Posterior cingulate gyrus (tissue), 11 donors: Measurements from ENCODE around the gene RIIAD1.

Source experiments
- DNase-seq, 10 donors: peaks; one replicate each; pipeline versions ENCODE4 v3.0.0 to v3.0.0-alpha.2; 2020 to 2021; ENCODE audit warnings: mixed read lengths in 3 of 10
- intact Hi-C: fragments of 100-400 bp; cut with DNase I; formaldehyde crosslinking; loops from one replicate; pipeline ENCODE4 v1.15.1; 2023

Gene RIIAD1

DNA sequence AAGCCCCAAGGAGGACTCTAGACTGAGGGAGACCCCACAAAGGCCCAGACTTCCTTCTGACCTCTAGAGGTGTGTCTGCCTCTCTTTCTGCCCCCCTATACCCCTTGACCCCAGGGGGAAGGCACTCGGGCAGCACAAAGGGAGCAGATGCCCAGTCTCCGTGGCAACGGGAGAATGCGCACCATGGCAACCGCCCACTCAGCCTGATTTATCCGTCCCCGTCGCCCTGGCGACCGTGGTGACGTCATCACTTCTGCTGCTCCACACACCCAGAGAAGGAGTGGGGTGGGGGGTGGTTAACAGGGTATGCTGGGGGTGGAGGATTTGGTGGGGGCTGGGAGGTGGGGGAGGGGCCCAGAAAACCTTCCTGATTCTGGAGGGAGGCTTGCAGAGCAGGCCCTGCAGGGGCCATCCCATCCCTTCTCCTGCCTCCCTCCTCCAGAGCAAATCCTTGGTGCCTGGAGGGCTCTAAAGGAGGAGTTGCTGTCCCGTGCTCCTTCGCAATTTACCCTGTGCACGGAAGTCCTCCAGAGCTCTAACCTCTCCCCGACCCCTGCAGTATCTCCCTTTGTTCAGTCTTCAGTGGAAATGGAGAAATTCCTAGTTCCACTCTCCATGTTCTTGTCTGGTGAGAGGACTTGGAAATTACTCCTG lies 11.0 kb upstream of the RIIAD1 start:
- intact Hi-C loops = no loop called here
- peak; percentile 59 to 98 (median 92) for DNase-seq

GRCh38 chr1:151711044-151711800 lies 10.1 kb upstream of the RIIAD1 start:
- intact Hi-C loops = no loop called here
- DNase-seq = peak in 8 of 10 donors; percentile 50 to 94 (median 66)

- intact Hi-C loops = no loop called here
These were observed 9.4 kb upstream of the RIIAD1 start for GRCh38 chr1:151711951-151712350.

DNA sequence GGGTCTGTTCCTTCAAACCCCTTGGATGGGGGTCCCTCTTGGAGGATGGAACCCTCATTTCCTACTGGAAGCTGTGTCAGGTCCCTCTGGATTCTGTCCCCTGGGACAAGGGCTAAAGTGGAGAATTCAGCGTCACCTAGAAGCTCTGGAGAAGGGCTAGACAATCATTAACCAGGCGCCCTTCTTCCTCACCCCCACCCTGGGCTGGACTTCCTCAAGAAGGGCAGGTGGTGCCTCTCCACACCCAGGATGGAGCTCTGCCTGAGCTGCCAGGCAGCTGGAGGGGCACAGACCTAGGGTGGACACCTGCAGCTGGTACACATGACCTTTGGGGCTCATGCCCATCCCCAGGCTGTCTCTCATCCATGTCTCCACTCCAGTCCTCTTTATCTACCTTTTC lies 8.3 kb upstream of the RIIAD1 start:
- DNase-seq = no peak

More at GRCh38 chr1:151711951-151712350, 9.4 kb upstream of the RIIAD1 start:
- no peak for DNase-seq

DNA sequence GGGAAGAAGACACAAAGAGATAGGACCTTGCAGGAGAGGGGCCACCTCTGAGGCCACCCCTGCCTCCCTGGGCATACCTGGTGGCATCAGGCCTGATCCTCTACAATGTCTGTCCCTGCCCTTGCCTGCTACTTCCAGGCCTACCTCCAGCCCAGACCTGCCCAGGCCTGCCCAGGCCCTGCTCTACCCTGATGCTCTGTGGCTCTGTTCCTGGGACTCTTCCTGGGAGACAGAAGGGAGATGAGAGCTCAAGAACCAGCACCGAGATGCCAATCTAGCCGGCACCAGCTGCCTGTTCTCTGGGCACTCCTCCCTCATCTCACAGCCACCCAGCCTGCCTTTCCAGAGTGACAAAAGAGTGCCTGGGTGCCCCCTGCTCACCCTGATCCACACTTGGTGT lies 7.4 kb upstream of the RIIAD1 start:
- intact Hi-C loops = no loop called here
- DNase-seq = peak in 2 of 10 donors; percentile 77 to 84

More for the DNA sequence above, 8.3 kb upstream of the RIIAD1 start:
- intact Hi-C loops = no loop called here

DNA sequence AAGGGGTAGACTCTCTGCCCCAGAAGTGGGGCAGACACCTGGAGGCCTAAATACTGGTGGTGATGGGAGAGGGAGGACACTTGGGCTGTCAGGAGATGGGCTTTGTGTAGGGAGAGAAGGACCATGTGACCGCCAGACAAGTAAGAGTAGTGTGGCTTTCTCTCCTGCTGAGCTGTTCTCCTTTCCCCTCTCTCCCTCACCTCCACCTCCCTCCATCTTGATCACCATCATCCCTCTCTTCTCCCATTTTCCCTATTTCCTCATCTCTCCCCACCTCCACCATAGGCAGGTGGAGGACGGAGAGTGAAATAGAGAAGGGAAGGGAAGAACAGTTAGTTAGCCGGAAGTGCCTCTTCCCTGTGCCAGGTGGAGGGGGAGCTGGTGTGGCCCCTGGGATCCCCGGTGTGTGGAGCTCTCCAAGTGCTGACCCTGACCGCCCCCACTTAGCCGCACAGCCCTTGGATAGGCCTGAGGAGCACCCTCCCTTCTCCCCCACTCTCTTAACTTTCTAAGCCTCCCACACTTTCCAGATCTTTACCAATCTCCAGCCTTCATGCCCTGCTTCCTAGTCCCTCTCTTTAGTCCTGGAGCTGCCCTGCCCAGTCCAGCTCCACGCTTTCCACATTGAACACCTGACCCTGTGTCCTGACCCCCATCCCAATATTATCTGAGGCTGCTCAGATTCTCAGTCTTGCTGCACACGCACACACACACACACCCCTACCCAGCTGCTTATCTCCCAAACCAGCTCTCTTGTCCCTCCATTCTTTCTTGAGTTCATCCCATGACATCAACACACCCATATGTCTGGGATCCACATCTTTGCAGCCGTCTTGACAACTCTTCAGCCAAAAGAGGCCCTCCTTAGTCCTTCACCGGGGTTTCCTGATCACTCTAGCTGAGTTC lies 6.2 kb upstream of the RIIAD1 start:
- intact Hi-C loops = no loop called here
- DNase-seq = peak in 2 of 10 donors; percentile 31 to 52

DNA sequence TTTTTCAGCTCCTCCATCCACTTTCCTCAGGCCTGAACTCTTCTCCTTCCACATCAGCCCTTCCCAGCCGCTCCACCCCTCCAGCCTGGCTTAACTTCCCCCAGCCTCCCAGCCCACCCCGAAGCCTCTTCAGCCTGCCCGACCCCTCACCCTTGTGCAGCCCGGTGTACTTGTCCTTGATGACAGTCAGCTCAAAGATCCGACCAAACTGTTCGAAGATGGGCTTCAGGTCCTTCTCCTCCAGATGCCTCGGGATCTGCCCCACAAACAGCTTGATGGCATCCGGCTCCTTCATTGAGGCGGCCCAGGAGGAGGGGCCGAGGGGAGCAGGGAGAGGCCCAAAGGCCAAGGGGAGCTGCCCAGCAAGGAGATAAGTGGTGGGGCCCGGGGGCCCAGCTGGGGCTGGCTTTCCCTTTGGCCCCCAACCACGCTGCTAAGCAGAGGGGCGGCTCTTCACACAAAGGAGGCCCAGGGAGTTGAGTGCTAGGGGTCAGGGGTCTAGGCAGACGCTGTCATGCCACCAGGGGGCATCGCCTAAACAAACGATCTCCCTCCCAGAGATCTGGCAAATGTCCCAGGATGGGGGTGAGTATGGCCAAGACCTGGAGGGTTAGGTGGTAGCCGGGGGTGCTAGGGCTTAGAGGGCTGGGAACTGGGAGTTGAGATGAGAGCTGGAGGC lies 5.5 kb upstream of the RIIAD1 start:
- peak in 1 of 10 donors; percentile 81 for DNase-seq
- intact Hi-C loops = no loop called here

DNA sequence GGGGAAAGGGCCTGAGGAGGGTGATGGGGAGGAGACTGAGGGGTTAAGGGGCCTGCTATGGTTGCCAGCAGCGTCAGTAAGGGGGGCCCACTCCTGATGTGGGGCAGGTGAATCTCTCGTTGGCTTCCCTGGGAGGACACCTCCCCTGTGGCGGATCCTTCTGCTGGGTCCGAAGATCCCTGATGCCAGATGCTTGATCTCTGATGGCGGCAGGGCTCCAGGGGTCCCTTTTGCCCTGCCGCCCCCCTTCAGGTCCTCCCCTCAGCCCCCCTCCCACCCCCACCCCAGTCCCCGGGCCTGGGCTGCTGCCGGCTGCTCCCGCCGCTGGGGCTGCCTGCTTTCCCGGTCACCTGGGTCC lies 4.9 kb upstream of the RIIAD1 start:
- DNase-seq = peak in 1 of 10 donors; percentile 35
- intact Hi-C loops = no loop called here

DNA sequence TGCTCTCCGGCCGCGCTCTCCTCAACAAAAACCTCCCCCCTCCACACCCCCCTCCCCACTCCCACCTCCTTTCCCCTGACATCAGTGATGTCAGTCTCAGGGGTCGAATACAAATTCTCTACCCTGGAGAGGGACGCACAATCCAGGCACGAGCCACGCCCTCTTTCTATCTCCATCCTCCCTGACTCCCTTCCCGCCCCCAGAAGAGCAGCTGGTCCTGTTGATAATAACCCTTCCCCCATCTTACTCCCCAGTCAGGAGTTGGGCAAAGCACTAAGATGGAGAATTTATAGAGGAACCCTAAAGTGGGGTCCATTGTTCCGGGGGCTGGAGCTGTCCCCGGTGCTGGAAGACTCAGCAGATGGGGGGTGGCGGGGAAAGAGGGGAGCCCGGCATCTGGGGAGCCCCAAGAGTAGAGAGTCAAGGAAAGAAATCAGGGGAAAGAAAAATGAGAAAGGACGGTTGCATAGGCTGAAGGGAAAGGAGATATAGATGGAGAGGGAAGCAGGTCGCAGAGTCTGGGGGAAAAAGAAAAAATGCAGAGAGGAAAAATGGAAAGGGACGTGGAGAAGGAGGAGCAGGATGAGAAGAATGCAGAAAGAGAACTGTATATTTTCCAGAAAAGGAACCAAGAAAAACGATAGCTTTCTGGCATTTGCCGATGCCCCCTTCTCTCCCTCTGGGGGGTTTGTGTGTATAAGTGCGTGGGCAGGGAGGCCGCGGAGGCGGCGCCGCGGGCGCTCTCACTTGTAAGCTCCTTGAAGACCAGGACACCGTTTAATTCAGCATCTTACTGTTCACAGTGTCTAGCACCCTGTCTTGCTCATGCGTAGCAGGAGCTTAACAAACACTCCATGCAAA lies 4.3 kb upstream of the RIIAD1 start, which contains the start of gene CELF3:
TSS of gene CELF3 (minus strand) at position 33 of the 861 bp plus-strand sequence. CDS start 783 bp downstream, outside the sequence.
- intact Hi-C loops = no loop called here
- DNase-seq = peak; percentile 41 to 95 (median 74)

DNA sequence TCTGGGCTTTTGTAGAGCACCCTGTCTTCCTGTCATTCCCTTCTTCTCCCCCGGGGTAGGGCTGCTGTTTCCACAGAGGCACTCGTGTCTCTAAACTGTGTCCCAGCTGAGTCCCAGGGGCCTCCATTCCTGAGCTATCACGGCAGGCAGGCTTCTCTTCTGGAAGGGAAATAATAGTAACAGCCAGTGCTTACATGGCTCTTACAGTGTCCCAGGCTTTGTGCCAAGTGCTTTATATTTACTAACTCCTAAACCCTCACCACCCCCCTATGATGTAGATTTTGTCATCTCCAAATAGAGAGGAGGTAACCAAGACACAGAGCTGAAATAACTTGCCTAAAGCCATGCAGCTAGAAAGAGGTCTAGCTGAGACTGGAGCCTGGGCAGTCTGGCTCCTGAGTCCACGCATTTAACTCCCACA lies 3.3 kb upstream of the RIIAD1 start:
- intact Hi-C loops = no loop called here
- peak in 1 of 10 donors; percentile 60 for DNase-seq

DNA sequence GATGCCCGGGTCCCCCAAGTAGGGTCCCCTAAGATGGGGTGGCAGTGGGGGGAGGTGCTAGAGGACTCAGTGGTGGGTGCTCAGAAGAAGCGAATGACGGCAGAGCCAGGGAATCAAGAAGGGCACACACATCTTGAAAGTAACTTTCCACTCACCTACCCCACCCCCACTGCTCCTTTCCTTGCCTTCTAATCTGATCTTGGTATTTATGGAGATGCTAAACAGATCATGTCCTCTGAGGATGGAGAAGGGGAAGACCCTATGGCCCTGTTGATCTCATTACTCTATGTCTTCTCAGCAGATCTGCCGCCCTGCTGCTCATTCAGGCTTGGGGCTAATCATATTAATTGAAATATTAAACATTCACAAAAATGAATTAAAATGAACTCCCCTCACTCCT lies 2.7 kb upstream of the RIIAD1 start:
- peak in 1 of 10 donors; percentile 35 for DNase-seq
- intact Hi-C loops = no loop called here

- no peak for DNase-seq
- intact Hi-C loops = no loop called here
These were observed 1.2 kb upstream of the RIIAD1 start for GRCh38 chr1:151720125-151720524.

- intact Hi-C loops = no loop called here
- DNase-seq = peak in 1 of 10 donors; percentile 17
These were observed 768 bp upstream of the RIIAD1 start for GRCh38 chr1:151720554-151720953.

- intact Hi-C loops = no loop called here
- no peak for DNase-seq
These were observed 627 bp downstream of the RIIAD1 start for GRCh38 chr1:151721788-151722510.

DNA sequence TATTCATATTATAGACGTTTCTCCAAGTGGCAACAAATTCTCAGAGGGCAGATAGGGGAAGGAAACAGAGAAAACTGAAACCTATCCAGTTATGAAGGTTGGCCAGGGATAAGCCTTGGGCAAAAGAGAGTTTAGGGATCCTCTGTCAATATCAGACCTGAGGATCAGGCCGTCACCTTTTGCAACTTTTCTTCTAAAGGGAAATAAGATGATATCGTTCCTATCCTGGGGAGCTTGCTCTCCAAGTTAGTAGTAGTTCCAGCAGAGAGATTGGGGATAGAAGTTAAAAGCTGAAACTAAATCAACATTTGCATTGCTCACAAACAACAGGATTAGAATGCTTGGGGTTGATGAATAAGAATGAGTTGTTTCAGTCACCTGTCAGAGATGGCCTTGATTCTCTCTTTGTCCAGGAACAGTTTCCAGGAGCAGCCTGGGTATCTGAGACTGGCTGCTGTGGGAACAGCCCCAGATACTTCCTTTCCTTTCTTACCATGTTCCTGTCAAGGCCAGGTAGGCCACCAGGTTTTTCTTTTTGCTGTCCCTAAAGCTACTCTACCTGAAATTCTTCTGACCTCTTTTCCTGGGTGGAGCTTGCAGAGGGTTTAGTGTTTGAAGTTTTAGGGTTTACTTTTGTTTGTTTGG lies 2.5 kb downstream of the RIIAD1 start:
- intact Hi-C loops = no loop called here
- no peak for DNase-seq

- DNase-seq = peak; percentile 37 to 94 (median 60)
- intact Hi-C loops = no loop called here
These were observed 7.1 kb downstream of the RIIAD1 start for GRCh38 chr1:151728151-151729054.
